ENCODE data around the gene LRRC8A.
"Not testable (repeated sequence)": the region's sequence is repeated elsewhere in the genome, so short reads cannot be mapped to it uniquely, and the experiment has no call there.

LRRC8A gene

DNA sequence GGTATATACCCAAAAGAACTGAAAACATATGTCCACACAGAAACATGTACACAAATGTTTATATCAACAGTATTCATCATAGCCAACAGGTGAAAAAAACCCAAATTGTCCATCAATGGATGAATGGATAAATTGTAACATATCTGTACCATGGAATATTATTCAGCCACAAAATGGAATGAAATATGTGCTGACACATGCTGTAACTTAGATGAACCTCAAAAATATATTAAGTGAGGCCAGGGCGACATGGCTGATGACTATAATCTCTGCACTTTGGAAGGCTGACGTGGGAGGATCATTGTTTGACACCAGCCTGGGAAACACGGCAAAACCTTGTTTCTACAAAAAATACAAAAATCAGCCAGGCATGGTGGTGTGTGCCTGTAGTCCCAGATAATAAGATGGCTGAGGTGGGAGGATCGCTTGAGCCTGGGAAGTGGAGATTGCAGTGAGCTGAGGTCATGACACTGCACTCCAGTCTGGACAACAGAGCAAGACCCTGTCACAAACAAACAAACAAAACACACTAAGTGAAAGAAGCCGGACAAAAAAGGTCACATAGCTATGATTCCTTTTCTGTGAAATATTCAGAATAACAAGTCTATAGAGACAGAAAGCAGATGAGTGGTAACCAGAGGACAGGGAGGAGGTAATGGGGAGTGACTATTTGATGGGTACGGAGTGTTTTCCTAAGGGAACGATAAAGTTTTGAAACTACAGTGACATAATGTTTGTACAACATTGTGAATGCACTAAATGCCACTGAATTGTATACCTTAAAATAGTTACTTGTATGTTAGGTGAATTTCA lies 11.6 kb upstream of the LRRC8A start:
- no peak for DNase-seq

DNA sequence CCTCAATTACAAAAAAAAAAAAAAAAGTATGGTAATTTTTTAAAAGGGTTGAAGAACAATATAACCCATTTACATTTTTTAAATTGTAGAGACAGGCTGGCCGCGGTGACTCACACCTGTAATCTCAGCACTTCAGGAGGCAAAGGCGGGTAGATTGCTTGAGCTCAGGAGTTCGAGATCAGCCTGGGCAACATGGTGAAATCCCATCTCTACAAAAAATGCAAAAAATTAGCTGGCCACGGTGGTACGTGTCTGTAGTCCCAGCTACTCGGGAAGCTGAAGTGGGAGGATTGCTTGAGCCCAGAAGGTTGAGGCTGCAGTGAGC lies 11.0 kb upstream of the LRRC8A start:
- not testable (repeated sequence) for DNase-seq

DNA sequence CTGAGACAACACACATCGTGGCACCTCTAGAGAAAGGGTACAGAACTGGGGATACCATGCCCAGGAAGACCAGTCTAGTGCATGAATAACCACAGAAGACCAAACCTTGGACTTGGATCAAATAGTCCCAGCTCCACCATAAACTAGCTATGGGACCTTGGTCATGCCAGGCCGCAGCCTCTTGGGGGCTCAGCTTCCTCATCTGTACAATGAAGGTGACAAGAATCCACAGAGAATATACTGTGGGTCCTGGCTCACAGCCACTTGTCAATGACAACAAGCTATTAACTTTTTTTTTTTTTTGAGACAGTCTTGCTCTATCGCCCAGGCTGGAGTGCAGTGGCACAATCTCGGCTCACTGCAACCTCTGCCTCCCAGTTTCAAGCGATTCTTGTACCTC lies 4.1 kb upstream of the LRRC8A start:
- no peak for DNase-seq

DNA sequence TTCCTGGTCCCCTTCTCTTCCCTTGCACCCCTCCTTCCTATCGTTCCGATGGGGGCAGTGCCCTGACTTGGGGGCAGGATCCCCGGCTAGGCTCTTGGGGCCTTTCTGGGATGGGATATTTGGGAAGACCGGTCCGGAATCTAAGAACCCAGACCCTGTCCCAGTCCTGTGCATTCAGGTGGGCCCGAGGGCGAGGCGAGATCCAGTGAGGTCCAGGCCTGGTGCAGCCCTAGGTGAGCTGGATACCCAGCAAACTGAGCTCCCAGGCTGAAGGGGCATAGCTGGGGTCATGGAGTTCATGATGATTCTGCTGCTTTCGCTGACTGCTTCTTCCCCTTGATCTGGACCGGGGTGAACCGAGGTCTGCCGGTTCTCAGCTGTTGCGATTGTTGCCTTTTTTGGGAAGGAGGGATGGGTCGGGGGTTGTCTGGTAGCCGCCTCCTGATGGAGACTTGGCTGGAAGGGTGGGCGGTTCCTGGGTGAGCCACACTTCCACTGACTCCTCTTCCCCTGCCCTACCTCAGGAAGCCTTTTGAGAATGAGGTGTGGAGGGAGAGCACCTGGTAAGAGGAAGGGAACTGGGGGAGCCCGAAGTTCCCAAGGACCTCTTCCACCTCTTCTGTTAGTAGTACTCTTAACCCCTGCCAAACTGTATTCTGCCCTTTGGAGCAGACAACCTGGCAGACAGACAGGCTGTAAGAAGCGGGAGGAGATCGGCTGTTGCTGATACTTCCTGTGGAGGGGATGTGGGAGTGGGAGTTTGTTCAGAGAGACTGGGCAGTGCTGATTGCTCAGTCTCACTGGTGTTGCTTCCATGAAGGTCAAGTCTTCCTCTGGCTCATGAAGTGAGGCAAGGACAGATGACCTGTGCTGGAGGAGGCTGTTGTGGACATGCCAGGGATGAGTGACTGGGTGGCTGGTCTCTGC lies 1.0 kb downstream of the LRRC8A start:
- no peak for DNase-seq

DNA sequence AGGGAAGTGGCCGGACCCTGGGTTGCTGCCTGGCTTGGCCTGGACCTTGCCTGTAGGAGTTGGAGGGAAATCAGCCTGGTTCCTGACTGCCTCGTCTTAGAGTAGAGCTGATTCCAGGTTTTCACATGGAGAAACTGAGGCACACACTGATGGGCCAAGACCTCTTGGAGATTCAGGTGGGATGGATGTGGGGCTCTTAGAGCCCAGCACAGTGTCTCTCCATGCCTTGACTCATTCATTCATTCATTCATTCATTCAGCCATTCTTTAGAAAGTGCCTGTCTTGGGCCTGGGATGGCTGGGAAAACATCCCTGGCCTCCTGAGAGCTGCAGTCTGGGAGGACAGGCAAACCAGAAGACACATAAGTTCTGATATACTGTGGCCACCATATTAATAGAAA lies 2.2 kb downstream of the LRRC8A start:
- no peak for DNase-seq

DNA sequence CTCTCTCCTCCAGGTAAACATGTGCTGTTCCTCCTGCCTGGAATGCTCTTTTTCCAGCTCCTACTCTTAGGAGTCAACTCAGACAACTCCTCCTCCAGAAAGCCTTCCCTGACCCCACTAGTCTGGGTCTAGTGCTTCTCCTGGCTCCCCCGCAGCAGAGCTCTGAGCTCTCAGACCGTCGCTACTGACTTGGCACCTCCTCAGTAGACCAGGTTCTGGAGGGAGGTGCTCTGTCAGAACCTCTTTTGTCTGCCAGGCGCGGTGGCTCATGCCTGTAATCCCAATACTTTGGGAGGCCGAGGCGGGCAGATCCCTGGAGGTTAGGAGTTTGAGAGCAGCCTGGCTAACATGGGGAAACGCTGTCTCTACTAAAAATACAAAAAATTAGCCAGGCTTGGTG lies 3.4 kb downstream of the LRRC8A start:
- no peak for DNase-seq

DNA sequence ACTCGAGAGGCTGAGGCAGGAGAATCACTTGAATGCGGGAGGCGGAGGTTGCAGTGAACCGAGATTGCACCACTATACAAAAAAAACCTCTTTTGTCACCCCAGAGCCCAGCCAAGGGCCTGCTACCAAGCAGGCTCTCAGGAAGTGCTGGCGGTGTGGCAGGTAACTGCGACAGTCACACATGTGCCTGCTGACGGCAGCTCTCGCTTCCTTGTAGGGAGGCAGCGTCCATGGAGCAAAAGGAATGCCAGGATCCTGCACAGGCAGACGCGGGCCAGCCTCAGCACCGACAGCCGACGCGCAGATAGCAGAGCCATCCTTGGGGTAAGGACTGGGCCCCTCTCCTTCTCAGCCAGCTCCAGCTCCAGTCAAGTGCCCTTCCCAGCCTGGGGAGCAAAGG lies 3.9 kb downstream of the LRRC8A start:
- no peak for DNase-seq

DNA sequence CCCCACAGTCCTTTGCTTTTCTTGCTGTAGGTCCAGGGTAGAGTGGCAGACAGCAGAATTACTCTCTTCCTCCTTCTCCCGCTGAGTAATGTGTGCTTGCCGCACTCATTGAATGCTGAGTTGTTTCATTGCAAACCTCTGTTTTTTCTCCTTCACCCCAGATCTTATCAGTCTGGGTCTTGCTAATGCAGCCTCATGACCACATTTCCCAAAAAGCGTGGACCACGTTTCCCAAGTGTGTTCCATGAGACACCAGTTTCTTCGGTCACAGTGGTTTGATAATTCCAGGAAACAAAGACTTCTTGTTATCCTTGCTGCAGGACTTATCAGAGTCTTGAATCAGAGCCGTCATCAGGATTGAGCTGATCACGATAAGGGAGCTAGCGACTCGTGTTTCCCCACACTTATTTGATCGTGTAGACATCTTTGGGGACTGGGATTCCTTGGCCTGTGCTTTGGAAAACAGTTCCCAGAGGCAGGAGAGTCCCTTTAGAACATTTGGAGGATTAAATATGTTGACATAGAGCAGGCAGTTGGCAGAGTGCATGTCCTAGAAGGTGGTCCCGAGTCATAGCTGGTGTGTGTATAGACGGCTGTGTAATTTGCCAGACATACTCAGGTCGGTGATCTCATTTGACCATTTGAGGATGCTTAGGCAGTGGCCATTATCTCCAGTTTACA lies 4.4 kb downstream of the LRRC8A start:
- DNase-seq, result no peak

DNA sequence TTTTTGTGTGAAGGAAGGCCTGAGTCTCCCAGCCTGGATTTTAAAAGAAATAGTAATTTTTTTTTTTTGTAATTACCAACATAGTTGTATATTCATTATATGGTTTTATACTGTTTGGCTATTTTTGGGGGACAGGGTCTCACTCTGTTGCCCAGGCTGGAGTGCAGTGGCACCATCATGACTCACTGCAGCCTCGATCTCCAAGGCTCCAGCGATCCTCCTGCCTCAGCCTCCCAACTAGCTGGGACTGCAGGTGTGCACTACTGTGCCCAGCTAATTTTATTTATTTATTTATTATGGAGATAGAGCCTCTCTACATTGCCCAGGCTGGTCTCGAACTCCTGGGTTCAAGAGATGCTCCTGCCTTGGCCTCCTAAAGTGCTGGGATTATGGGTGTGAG lies 5.1 kb downstream of the LRRC8A start:
- no peak for DNase-seq

DNA sequence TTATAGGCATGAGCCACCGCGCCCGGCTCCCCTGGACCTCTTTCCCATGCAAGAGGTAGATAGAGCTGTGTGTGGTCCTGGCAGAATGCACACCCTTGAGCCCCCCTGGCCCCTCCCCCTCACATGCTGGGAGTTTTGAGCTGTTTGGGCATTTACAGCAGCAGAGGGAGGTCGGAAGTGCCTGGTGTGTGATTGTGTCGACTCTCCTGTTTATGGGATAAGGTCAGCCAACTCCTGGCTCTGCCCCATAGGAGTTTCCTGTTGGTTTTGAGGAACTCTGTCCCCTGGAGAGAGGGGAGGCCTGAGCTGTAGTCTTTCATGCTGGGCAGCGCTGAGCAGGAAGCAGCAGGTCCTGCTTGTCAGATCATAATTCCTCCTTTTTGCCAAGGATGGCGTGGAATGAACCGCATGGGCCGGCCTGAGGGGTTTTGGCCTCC lies 6.0 kb downstream of the LRRC8A start:
- DNase-seq, result no peak

DNA sequence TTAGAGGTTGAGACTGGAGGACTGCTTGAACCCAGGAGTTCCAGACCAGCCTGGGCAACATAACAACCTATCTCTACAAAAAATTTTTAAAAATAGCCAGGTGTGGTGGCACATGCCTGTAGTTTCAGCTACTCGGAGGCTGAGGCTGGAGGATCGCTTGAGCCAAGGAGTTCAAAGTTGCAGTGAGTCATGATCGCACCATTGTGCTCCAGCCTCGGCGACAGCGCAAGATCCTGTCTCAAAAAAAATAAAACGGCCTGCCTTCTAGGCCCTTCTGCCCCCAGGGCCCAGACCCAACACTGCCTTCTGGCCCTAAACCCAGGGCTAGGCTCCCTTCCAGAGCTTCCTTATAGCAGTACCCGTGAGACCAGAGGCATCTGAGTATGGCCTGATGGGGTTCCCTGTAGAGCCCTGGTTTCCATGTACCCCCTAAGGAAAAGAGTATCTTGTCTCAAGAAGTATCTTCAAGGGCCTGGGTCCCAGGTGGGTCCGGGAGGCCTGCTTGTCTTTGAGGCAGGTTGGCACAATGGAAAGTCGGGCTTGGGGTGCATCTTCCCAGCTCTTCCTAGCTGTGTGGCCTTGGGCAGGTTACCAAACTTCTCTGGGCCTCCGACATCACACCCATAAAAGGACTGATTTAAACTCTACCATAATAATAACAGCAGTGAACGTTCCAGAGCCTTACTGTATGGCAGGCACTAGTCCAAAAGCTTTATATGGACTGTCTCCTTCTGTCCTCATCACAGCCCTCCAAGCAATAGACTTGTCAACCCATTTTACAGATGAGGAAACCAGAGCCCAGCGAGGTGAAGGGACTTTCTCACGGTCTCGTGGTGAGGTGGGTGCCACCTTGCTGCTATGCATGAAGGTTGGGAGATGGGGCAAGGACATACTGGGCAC lies 9.6 kb downstream of the LRRC8A start:
- DNase-seq, result no peak

DNA sequence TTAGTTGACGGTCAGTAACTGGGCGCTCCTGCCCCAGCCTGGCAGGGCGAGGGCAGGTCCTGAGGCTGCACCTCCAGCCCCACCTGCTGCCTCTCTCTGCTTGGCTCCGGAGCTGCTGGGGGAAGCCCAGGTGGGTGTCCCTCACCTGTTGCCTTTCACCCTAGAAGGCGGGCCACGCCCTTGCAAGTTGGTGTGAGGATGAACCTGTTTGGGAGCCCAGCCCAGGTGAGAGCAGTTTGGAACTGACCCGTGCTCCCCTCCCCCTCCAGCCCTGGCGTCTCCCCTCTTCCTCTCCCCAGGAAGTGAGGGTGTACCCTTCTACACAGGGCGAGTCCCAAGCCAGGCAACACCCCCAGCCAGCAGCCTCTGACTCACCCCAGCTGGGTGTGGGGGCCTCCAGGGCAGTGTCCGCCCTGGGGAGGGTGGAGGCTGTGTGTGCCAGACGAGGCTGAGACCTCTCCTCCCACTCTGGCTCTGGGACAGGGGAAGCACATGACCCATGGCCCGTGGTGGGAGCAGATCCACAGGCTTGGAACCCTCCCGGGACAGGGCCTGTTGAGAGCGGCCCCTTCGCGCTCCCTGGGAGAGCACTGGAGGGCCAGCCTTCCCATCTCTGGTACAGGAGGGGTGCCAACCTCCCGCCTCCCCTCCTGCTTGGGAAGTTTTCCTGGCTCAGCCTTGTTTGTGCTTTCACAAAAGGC lies 10.4 kb downstream of the LRRC8A start:
- DNase-seq, result no peak

DNA sequence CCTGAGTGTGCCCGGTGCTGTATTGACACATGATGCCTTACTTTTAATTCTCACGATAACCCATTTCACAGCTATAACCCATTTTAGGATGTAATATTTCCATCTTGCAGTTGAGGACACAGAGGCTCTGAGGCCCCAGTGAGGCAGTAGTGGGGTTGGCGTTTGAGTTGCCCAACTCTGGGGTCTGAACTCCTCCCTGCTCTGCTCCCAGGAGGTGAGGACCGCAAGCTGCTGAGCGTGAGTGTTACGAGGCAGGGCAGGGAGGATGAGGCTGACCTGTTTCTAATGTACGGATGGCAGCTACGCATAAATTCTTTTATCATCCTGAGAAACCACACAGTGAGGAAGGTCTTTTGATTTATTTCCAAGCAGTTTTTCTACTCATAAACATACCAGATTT lies 11.4 kb downstream of the LRRC8A start:
- no peak for DNase-seq

DNA sequence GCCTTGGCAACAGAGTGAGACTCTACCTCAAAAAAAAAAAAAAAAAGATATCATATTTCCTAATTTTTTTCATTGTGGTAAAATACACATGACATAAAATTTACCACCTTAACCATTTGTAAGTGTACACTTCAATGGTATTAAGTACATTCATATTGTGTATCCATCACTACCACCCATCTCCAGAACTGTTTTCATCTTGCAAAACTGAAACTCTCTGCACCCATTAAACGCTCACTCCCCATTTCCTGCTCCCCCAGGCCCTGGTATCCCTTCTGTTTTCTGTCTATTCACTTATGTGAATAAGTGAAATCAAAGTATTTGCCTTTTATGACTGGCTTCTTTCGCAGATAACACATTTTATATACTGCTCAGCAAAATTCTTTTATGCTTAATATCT lies 12.8 kb downstream of the LRRC8A start:
- DNase-seq, result no peak

DNA sequence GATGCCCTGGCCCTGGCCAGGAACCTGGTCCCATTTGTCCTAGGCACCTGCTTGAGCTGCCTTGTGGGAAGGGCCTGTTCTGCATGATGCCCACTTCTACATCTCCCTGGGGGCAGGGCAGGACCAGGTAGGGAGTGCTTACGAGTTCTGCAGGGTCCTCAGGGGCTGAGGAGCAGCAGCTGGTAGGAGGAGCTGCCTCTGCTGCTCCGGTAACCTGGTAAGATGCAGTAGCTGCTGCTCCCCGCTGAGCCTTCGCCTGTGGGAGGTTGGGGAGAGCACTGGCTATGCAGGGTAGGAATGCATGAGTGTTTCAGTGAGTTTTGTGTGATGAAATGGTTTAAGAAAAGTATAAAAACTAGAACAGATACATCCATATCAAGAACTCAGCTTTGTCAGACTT lies 13.6 kb downstream of the LRRC8A start:
- DNase-seq, result no peak

DNA sequence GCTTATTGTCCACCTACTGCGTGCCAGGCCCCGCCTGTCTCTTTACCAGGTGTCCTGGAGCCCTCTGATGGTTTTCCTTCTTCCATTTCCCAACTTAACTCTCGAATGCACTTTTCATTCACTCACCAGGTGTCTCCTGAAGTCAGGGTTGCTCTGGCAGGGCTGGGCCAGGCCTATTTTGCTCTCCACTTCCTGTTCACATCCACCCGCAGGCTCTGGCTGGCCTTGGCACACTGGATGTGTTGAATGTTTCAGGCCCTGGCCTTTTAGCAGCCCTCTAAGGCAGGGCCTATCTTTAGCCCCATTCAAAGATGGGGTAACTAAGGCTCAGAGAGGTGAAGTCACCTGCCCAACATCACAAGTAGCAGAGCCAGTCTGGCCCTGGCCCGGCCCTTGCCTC lies 16.4 kb downstream of the LRRC8A start:
- DNase-seq, result no peak

DNA sequence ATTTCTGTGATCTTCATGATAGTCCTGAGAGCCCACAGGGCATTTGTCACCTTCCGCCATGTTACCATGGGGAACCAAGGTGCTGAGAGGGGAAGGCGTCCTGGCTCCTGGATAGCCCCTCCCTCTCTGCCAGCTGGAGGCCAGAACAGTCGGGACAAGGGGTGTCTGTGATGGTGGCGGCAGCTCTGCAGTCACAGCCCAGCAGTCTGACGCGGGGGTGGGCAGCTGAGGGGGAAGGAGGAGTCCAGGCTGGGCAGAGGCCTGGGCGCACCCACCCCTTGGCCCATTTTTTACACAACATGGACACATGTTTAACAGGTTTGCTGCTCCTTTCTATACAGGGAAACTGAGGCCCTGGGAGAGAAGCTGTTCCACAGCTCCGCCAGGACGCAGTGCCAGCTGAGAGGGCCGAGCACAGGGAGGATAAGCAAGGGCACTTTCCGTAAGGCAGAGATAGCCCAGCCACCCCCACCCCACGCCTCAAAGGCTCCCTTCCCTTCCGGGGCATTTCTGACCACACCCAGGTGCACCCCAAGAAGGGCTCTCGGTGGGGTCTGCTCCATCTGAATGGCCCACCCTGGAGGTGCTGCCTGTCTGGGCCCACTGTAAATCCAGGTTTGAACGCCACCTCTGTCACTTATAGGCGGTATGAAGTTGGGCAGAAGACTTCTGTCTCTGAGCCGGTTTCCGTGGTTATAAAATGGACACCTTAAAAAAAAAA lies 17.1 kb downstream of the LRRC8A start:
- no peak for DNase-seq

DNA sequence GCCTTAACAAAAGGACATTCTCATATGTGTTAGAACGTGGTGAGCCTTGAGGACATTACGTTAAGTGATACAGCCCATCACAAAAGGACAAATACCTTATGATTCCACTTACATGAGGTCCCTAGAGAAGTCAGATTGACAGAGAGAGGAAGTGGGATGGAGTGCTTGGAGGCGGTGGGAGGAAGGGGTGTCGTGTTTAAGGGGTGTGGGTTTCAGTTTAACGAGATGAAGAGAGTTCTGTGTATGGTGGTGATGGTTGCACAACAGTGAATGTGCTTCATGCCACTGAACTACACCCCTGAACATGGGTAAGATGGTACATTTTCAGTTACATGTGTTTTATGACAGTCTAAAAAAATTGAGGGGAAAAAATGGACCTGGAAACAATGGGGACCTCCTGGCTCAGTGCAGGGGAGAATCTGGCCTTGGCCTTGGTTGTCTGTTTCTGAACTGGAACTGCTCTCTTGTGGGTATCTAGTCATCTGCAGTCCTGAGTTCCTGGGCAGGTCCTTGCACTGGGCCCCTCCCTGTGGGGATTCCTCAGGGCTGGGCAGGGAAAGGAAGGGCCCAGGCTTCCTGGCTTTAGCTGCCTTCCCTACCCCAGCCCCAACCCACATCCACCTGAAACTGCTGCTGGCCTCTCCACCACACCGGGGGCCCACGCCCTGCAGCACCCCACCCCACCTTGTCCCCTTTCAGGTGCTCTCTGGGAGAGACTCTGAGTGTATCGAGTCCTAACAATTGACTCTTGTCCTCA lies 17.8 kb downstream of the LRRC8A start:
- no peak for DNase-seq

DNA sequence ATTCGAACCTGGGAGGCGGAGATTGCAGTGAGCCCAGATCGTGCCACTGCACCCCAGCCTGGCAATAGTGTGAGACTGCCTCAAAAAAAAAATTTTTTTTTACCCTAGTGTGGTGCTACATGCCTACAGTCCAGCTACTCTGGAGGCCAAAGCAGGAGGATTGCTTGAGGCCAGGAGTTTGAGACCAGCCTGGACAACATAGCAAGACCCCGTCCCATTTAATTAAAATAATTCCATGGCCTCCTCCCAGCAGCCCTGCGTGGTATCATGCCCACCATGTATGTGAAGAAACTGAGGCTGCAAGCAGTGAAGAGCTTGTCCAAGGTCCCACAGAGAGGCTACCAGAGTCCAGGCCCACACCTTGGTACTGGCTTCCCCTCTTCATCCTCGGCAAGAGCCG lies 19.4 kb downstream of the LRRC8A start:
- DNase-seq, result no peak

DNA sequence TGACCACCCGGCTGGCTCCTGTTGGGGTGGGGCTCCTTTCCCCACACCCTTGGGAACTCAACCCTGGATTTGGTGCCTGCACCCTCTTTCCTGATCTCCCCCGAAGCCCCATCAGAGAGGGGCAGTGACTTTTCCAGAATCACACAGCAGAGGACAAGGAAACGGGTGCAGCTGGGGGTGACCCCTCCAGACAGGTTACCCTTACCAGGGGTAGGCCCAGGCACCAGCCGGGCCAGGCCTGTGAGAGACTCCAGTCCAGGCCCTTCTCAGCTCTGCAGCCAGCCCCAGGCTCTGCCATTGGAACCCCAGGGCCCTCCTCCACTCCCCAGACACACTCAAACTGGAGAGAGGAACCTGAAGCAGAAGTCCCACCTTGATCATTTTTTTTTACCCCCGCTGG lies 19.9 kb downstream of the LRRC8A start:
- no peak for DNase-seq
